22Rv1 (cell line): ENCODE measurements around the gene DDIT4.

Experiments
- ZFX ChIP-seq: fragments of 450-650 bp; IDR thresholded peaks from 2 replicates; pipeline ENCODE4 v1.6.1; 2017; ENCODE audit warnings: antibody characterized with exemption, borderline replicate concordance
- TF ChIP-seq, protein P1 (sequence below): fragments of 450-650 bp; IDR thresholded peaks from 2 replicates; pipeline ENCODE4 v1.5.1; 2017; ENCODE audit warnings: mild to moderate bottlenecking

DNA sequence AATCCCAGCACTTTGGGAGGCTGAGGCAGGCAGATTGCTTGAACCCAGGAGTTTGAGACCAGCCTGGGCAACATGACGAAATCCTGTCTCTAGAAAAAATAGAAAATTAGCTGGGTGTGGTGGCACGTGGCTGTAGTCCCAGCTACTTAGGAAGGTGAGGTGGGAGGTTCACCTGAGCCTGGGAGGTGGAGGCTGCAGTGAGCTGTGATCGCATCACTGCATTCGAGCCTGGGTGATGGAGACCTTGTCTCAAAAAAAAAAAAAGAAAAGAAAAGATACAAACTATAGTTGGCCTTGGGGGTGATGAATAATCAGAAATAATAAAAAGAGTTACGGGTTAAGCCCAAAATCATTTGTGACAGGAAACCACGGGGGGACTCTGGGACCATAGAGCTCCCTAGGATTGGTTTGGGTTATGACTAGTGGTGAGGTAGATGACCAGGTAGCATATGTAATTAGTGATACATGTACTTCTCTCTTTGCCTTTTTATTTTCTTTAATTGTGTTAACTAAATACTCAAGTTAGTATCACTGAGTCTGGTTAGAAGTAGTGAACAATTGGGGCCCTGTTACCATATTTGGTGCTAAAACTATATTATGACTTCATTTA is 47.2 kb upstream of the DDIT4 start:
- TF ChIP-seq, protein P1, sequence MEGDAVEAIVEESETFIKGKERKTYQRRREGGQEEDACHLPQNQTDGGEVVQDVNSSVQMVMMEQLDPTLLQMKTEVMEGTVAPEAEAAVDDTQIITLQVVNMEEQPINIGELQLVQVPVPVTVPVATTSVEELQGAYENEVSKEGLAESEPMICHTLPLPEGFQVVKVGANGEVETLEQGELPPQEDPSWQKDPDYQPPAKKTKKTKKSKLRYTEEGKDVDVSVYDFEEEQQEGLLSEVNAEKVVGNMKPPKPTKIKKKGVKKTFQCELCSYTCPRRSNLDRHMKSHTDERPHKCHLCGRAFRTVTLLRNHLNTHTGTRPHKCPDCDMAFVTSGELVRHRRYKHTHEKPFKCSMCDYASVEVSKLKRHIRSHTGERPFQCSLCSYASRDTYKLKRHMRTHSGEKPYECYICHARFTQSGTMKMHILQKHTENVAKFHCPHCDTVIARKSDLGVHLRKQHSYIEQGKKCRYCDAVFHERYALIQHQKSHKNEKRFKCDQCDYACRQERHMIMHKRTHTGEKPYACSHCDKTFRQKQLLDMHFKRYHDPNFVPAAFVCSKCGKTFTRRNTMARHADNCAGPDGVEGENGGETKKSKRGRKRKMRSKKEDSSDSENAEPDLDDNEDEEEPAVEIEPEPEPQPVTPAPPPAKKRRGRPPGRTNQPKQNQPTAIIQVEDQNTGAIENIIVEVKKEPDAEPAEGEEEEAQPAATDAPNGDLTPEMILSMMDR = no peak
- no peak for TF ChIP-seq ZFX
